ENCODE measurements around the gene RPL10. TPM values are rescaled to one million over a fixed set of nuclear protein-coding genes. Genes with fewer than 3 reads are reported as not detected.

The RPL10 gene
- total RNA-seq, 1 experiment from 2014 or later = 2,445 TPM

DNA sequence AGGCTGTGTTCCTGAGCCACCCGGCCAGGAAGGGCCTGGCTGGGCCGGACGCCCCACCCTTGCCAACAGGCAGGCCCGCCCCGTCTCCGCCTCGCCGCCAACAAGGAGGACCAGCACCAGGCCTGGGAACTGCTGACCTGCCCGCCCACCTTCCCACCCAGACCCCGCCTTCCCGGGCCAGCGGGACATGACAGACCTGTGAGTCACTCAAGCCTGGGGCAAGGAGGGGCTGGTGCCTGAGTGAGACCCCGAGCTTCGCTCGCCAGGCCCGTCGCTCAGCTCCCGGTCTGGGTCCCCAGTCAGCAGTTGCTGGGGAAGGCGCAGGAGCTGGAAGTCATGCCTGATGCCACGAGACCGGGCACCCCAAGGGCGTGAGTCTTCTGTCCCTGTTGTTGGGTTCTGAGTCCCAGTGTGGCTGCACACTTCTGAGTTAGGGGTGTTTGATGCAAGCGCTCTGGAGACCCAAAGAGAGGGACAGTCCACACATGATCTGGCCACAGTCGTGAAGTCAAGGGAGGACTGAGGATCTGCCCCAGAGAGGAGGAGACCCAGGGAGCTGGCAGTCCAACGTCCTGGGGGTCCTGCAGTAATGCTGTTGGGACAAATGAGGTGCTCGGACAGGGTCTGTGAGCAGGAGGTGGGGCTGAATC lies 11.2 kb downstream of the RPL10 start, which contains the start of gene DNASE1L1:
Gene DNASE1L1, minus strand, starts transcription at position 33 of the 650 bp plus-strand sequence. CDS start 3,686 bp downstream, outside the sequence.
- H3K9me3 ChIP-seq (ENCODE audit: low read depth, low read length, poor library complexity, severe bottlenecking) = no peaks in the 10 kb centered on the region
- POLR2A ChIA-PET (ENCODE audit: low non-redundant PET) = no interaction called here
- H3K27me3 ChIP-seq (replicated peaks; ENCODE audit: insufficient read depth, low read depth, low read length, poor library complexity) = no peaks in the 10 kb centered on the region
- H3K4me3 ChIP-seq (ENCODE audit: low read depth, low read length, poor library complexity, severe bottlenecking) = no peak within 1 kb of the TSS
- no peak within 1 kb of the TSS for H3K27ac ChIP-seq (ENCODE audit: low read depth, low read length, poor library complexity, severe bottlenecking)
- intact Hi-C loops (cut with micrococcal nuclease; ENCODE audit: unreplicated experiment) = no loop called here
- no peaks in the 10 kb centered on the region for H3K36me3 ChIP-seq (ENCODE audit: insufficient read depth, low read length, poor library complexity, severe bottlenecking)
- no peaks in the 10 kb centered on the region for H3K4me1 ChIP-seq (ENCODE audit: insufficient read depth, low read length, poor library complexity, severe bottlenecking)
- TF ChIP-seq, protein P1, sequence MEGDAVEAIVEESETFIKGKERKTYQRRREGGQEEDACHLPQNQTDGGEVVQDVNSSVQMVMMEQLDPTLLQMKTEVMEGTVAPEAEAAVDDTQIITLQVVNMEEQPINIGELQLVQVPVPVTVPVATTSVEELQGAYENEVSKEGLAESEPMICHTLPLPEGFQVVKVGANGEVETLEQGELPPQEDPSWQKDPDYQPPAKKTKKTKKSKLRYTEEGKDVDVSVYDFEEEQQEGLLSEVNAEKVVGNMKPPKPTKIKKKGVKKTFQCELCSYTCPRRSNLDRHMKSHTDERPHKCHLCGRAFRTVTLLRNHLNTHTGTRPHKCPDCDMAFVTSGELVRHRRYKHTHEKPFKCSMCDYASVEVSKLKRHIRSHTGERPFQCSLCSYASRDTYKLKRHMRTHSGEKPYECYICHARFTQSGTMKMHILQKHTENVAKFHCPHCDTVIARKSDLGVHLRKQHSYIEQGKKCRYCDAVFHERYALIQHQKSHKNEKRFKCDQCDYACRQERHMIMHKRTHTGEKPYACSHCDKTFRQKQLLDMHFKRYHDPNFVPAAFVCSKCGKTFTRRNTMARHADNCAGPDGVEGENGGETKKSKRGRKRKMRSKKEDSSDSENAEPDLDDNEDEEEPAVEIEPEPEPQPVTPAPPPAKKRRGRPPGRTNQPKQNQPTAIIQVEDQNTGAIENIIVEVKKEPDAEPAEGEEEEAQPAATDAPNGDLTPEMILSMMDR (conservative IDR thresholded peaks at IDR 0.05; ENCODE audit: low read depth, low read length) = no peak
- no peak for TF ChIP-seq EZH2 (IDR thresholded peaks at IDR 0.05; ENCODE audit: borderline replicate concordance, low read depth, low read length, poor library complexity, severe bottlenecking)
- DNase-seq (ENCODE audit: low spot score) = no peak
- CTCF ChIA-PET = no interaction called here
- BruUV-seq (replicated peaks) = no TSS peak

DNA sequence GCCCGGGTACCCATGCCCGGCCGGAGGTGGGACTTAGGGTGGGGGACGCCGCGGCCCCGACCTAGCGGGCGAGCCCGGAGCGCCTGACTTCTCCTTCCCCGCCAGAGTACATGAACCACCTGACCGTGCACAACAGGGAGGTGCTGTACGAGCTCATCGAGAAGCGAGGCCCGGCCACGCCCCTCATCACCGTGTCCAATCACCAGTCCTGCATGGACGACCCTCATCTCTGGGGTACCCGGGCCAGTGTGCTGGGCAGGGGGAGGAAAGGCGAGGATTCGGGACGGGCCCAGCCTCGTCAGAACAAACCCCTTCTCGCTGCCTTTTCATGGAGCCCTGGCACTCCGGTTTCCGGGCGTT lies 13.8 kb downstream of the RPL10 start:
- DNase-seq (ENCODE audit: low spot score) = peak; percentile 48
- intact Hi-C loops (cut with micrococcal nuclease; ENCODE audit: unreplicated experiment) = no loop called here
- Histone ChIP-seq H3K36me3 (ENCODE audit: insufficient read depth, low read length, poor library complexity, severe bottlenecking) (no peaks in the 10 kb centered on the region), H3K4me1 (ENCODE audit: insufficient read depth, low read length, poor library complexity, severe bottlenecking) (no peaks in the 10 kb centered on the region), H3K4me3 (ENCODE audit: low read depth, low read length, poor library complexity, severe bottlenecking) (peak overlapping the region; percentile 79), H3K9me3 (ENCODE audit: low read depth, low read length, poor library complexity, severe bottlenecking) (no peaks in the 10 kb centered on the region), H3K27me3 (replicated peaks; ENCODE audit: insufficient read depth, low read depth, low read length, poor library complexity) (no peaks in the 10 kb centered on the region), H3K27ac (ENCODE audit: low read depth, low read length, poor library complexity, severe bottlenecking) (peak overlapping the region; percentile 74)
- TF ChIP-seq EZH2 (IDR thresholded peaks at IDR 0.05; ENCODE audit: borderline replicate concordance, low read depth, low read length, poor library complexity, severe bottlenecking) = no peak
- TF ChIP-seq, protein P1 (conservative IDR thresholded peaks at IDR 0.05; ENCODE audit: low read depth, low read length) = no peak
- no TSS peak for BruUV-seq (replicated peaks)
- CTCF ChIA-PET = no interaction called here
- POLR2A ChIA-PET (ENCODE audit: low non-redundant PET) = no interaction called here

DNA sequence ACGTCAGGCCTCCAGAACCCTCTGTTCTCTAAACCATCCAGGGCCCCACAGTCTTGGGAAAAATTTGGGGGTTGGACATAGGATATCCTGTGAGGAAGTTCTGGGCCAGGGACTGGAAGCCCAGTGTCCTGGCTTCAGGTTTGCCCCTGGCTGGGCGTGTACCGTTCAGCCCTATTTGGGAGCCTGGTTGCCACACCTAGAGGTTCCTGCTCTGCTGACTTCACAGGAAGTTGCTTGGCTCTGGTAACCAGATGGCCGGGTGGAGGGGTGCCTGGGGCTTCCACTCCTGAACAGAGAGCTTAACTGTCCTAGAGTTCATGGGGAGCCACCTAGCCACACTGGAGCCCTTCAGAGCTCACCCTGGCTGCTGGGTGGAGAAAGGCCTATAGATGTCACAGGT lies 14.3 kb downstream of the RPL10 start:
- CTCF ChIA-PET = no interaction called here
- TF ChIP-seq, protein P1 (conservative IDR thresholded peaks at IDR 0.05; ENCODE audit: low read depth, low read length) = no peak
- TF ChIP-seq EZH2 (IDR thresholded peaks at IDR 0.05; ENCODE audit: borderline replicate concordance, low read depth, low read length, poor library complexity, severe bottlenecking) = no peak
- H3K27ac ChIP-seq (ENCODE audit: low read depth, low read length, poor library complexity, severe bottlenecking) = peak overlapping the region; percentile 30

More for the DNA sequence above, 14.3 kb downstream of the RPL10 start:
- Histone ChIP-seq H3K27me3 (replicated peaks; ENCODE audit: insufficient read depth, low read depth, low read length, poor library complexity) (no peaks in the 10 kb centered on the region), H3K9me3 (ENCODE audit: low read depth, low read length, poor library complexity, severe bottlenecking) (no peaks in the 10 kb centered on the region), H3K36me3 (ENCODE audit: insufficient read depth, low read length, poor library complexity, severe bottlenecking) (no peaks in the 10 kb centered on the region), H3K4me1 (ENCODE audit: insufficient read depth, low read length, poor library complexity, severe bottlenecking) (no peaks in the 10 kb centered on the region), H3K4me3 (ENCODE audit: low read depth, low read length, poor library complexity, severe bottlenecking) (peak overlapping the region; percentile 79)
- POLR2A ChIA-PET (ENCODE audit: low non-redundant PET) = no interaction called here
- no TSS peak for BruUV-seq (replicated peaks)
- intact Hi-C loops (cut with micrococcal nuclease; ENCODE audit: unreplicated experiment) = no loop called here
- DNase-seq (ENCODE audit: low spot score) = no peak

Data from A673 (cell line).